Measurements from ENCODE around the gene TBC1D8. TPM values are rescaled to one million over a fixed set of nuclear protein-coding genes. Genes with fewer than 3 reads are reported as not detected.

The TBC1D8 gene
- total and polyA plus RNA-seq, 2 donors (not counting 1 experiment from before 2014, with no cell fraction given), result 1.7 to 15.7 TPM

- Mint-ChIP-seq H3K27ac (peak overlapping the region; percentile 46), H3K9me3 (ENCODE audit: insufficient read depth) (no peaks in the 10 kb centered on the region), H3K4me1 (peaks cover 27% of the 10 kb centered on the region), H3K4me3 (peak overlapping the region; percentile 80), H3K27me3 (peaks cover 19% of the 10 kb centered on the region)
- Histone ChIP-seq H3K4me1 (ENCODE audit: control insufficient read depth in 2 of 2, insufficient read depth in 2 of 2, low read length in 2 of 2) (peaks cover 23 to 29% of the 10 kb centered on the region in 2 donors), H3K36me3 (replicated peaks in 1 of 2; ENCODE audit: control extremely low read depth in 1 of 2, control insufficient read depth in 1 of 2, extremely low read depth in 1 of 2, insufficient read depth in 2 of 2, low read length in 1 of 2) (no peaks in the 10 kb centered on the region), H3K27ac (ENCODE audit: low read length in 2 of 2) (no peak overlapping the region), H3K9ac (ENCODE audit: low read length) (peak overlapping the region; percentile 60), H3K79me2 (ENCODE audit: control insufficient read depth, insufficient read depth, low read length) (no peaks in the 10 kb centered on the region), H3K9me3 (ENCODE audit: control extremely low read depth in 1 of 3, control insufficient read depth in 2 of 3, insufficient read depth in 1 of 3, low read length in 2 of 3) (peaks cover 0 to 4% (median 0%) of the 10 kb centered on the region in 3 donors), H2AFZ (ENCODE audit: insufficient read depth, low read depth, low read length, poor library complexity, severe bottlenecking) (peak overlapping the region; percentile 69), H3K27me3 (replicated peaks in 1 of 4; ENCODE audit: control extremely low read depth in 1 of 4, control insufficient read depth in 3 of 4, insufficient read depth in 4 of 4, low read length in 3 of 4) (peaks cover 0 to 26% (median 19%) of the 10 kb centered on the region in 4 experiments), H4K20me1 (ENCODE audit: control insufficient read depth, insufficient read depth, low read length, poor library complexity, severe bottlenecking) (no peaks in the 10 kb centered on the region), H3K4me2 (replicated peaks; ENCODE audit: low read depth, low read length, poor library complexity, severe bottlenecking) (peak overlapping the region; percentile 97), H3K4me3 (ENCODE audit: control extremely low read depth in 1 of 5, extremely low read depth in 1 of 5, insufficient read depth in 1 of 5, low read depth in 2 of 5, low read length in 4 of 5) (peak overlapping the region; percentile 51 to 66 (median 57))
- DNase-seq (peak; percentile 34), ATAC-seq (ENCODE audit: low read depth) (no peak)
- ChIA-PET POLR2A (interaction anchor here (1.1 kb wide), 1 partner anchor 22 kb away, joined by 4 read pairs; no protein-coding TSS in a partner anchor), CTCF (interaction anchor here (0.7 to 4.8 kb wide), 10 partner anchors 19 to 150 kb away, joined by 3 to 42 read pairs (median 4); partner anchors contain the start of gene RPL31)
- TF ChIP-seq CTCF (IDR thresholded peaks at IDR 0.05), result no peak
- TF ChIP-seq EZH2 (IDR thresholded peaks at IDR 0.05; ENCODE audit: borderline replicate concordance, insufficient read depth, low read depth, low read length, poor library complexity, severe bottlenecking), result no peak
- intact Hi-C loops (cut with micrococcal nuclease), result loop anchor here (1.0 to 10.0 kb wide), 7 partner anchors 21 to 567 kb away; partner anchors contain the start of genes CNOT11, RNF149 and RPL31
- 1% methylated on average over 14 of the region's 14 CpGs for WGBS (ENCODE audit: insufficient coverage)
Observed at GRCh38 chr2:101151859-101152271, 683 bp upstream of the TBC1D8 start.

All from B cell (primary cell).